Ovary (tissue), 9 donors: Measurements from ENCODE around the gene GNG11. TPM values are rescaled to one million over a fixed set of nuclear protein-coding genes. Genes with fewer than 3 reads are reported as not detected.

Experiments used
- DNase-seq, 5 donors: peaks; one replicate each; pipeline ENCODE4 v3.0.0-alpha.2; 2019 to 2020
- H3K27ac ChIP-seq, 2 donors: fragments of 200-600 bp; one replicate each; pipeline versions ENCODE4 v1.5.1 to v1.8.0; 2019 to 2022
- H3K27me3 ChIP-seq: fragments of 200-600 bp; one replicate; pipeline ENCODE4 v1.8.0; 2022
- H3K36me3 ChIP-seq: fragments of 200-600 bp; sonication (generic); one replicate; pipeline ENCODE4 v1.5.1; 2019
- H3K4me1 ChIP-seq: one replicate; pipeline ENCODE4 v1.8.1; 2013; ENCODE audit warnings: mild to moderate bottlenecking, moderate library complexity; ENCODE audit not compliant: insufficient read depth
- H3K4me3 ChIP-seq: fragments of 200-600 bp; sonication (generic); one replicate; pipeline ENCODE4 v1.5.1; 2017
- H3K9me3 ChIP-seq, 2 donors: fragments of 200-600 bp in 1 of 2; sonication (generic) in 1 of 2; one replicate each; pipeline versions ENCODE4 v1.5.1 to v1.8.1; 2013 to 2019; ENCODE audit warnings: mild to moderate bottlenecking in 1 of 2, moderate library complexity in 1 of 2
- EP300 ChIP-seq: sonication (generic); formaldehyde crosslinking; IDR thresholded peaks from one replicate; pipeline ENCODE4 v1.6.1; 2017; ENCODE audit warnings: antibody characterized with exemption
- POLR2A ChIP-seq: fragments of 450-650 bp; IDR thresholded peaks from one replicate; pipeline ENCODE4 v1.6.1; 2017; ENCODE audit warnings: antibody characterized with exemption, mild to moderate bottlenecking, moderate library complexity
- WGBS, 3 donors: extraction: QIAGEN DNeasy Blood & Tissue Kit in 1 of 3; methylation state at CpG; one replicate each; pipeline versions ENCODE4 v1.1.5 to v1.1.7; 2013 to 2017; 5-methylcytosine and 5-hydroxymethylcytosine counted together
- intact Hi-C, 4 donors: fragments of 100-400 bp; cut with DNase I; formaldehyde crosslinking; loops; one replicate each; pipeline versions ENCODE4 v1.11.0 to v1.15.1; 2022 to 2023
- polyA plus RNA-seq, 2 donors: library from polyadenylated mRNA; stranded (reverse); fragments of 200-250 nt in 1 of 2; fragments of 350-450 nt in 1 of 2; fragmentation: Illumina TruSeq in 1 of 2; extraction: RNeasy Lipid Tissue Mini Kit (QIAGEN cat#74804) in 1 of 2; gene quantifications; one replicate each; pipeline ENCODE4 v1.2.3, GENCODE V29; 2013 to 2014
- total RNA-seq, 7 donors: library from RNA; depleted of rRNA in 2 of 7; stranded (reverse); fragments of >200 nt in 2 of 7; fragmentation: NEBNext Ultra II Directional in 3 of 7; extraction: Animal tissue kit (Norgen Biotek cat#: 25700) in 3 of 7; gene quantifications; one replicate each; pipeline versions ENCODE4 v1.1.0 to v1.2.4, GENCODE V29; 2016 to 2023
- TF ChIP-seq, protein P1 (sequence below), 3 donors: fragments of 450-650 bp in 2 of 3; fragments of 200-600 bp in 1 of 3; IDR thresholded peaks; one replicate each; pipeline versions ENCODE4 v1.5.1 to v1.8.0; 2016 to 2022; ENCODE audit warnings: antibody characterized with exemption in 3 of 3, mild to moderate bottlenecking in 1 of 3
- donor health status: DM: no; HTN: no; CAD: no; lungs with moderate emphysema.
- donor health status: DM: no; HTN: no; CAD: no.
- donor health status: Bipolar disorder and iron deficiency.
- donor health status: DM: yes; HTN: yes; CAD: no.
- donor health status: DM: no; HTN: no; CAD: no.
- donor health status: DM: yes; HTN: yes; CAD: no.

Gene GNG11
- total and polyA plus RNA-seq, 9 donors, result 34.8 to 81.0 (median 46.4) TPM

DNA sequence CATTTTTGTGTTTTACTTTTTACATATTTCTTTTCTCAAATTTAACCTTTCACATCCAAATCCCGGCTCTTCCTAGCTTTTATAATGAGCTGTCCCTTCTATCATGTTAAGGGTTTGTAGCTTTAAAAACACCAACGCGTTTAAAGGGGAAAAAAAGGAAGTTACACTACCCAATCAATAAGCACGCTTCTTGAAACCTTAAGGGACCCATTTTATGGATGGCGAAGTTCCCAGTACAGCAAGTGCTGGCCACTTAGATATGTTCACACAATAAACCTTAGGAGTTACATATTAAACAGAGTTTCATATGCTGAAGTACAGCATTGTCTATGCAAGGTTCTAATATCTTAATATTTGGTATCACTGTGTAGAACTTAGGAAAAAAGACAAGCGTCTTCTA is 1.8 kb downstream of the GNG11 start:
- Histone ChIP-seq H3K9me3 (no peaks in the 10 kb centered on the region), H3K36me3 (no peaks in the 10 kb centered on the region), H3K27ac (peak overlapping the region; percentile 13 to 91), H3K4me3 (peak overlapping the region; percentile 80), H3K27me3 (no peaks in the 10 kb centered on the region), H3K4me1 (peaks cover 3% of the 10 kb centered on the region)
- TF ChIP-seq POLR2A, result no peak
- TF ChIP-seq, protein P1, sequence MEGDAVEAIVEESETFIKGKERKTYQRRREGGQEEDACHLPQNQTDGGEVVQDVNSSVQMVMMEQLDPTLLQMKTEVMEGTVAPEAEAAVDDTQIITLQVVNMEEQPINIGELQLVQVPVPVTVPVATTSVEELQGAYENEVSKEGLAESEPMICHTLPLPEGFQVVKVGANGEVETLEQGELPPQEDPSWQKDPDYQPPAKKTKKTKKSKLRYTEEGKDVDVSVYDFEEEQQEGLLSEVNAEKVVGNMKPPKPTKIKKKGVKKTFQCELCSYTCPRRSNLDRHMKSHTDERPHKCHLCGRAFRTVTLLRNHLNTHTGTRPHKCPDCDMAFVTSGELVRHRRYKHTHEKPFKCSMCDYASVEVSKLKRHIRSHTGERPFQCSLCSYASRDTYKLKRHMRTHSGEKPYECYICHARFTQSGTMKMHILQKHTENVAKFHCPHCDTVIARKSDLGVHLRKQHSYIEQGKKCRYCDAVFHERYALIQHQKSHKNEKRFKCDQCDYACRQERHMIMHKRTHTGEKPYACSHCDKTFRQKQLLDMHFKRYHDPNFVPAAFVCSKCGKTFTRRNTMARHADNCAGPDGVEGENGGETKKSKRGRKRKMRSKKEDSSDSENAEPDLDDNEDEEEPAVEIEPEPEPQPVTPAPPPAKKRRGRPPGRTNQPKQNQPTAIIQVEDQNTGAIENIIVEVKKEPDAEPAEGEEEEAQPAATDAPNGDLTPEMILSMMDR (IDR thresholded peaks at IDR 0.05), result no peak
- DNase-seq, result no peak
- WGBS, 3 donors, result 3% methylated on average over 6 of the region's 6 CpGs
- intact Hi-C loops, result loop anchor here in 1 of 4 donors (5.0 kb wide), 1 partner anchor 489 kb away; no protein-coding TSS in a partner anchor

DNA sequence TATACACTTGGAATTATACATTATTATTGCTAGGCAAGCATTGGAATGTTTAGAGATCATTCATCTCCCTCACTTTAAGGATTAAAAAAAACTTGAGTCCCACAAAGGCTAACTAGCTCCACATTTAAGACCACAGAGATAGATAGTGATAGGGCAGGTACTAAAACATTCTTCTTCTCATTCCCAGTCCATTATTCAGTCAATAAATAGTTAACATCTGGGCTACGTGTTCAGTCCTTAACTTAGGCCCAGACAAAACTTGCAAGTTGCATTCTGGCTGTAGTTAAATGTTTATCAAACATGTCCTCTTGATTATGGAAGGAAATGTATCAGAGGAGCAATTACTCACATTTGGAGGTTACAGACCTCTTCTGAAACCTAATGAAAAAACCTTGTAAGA is 2.4 kb downstream of the GNG11 start:
- Histone ChIP-seq H3K36me3 (no peaks in the 10 kb centered on the region), H3K9me3 (no peaks in the 10 kb centered on the region), H3K4me3 (peak overlapping the region; percentile 80), H3K27me3 (no peaks in the 10 kb centered on the region), H3K27ac (peak overlapping the region; percentile 13 to 91), H3K4me1 (peaks cover 3% of the 10 kb centered on the region)
- no peak for DNase-seq
- intact Hi-C loops, result loop anchor here in 1 of 4 donors (5.0 kb wide), 1 partner anchor 488 kb away; no protein-coding TSS in a partner anchor
- no peak for TF ChIP-seq EP300
- TF ChIP-seq POLR2A, result no peak
- TF ChIP-seq, protein P1 (IDR thresholded peaks at IDR 0.05), result no peak
- 3 to 9% (median 5%) methylated on average over 1 of the region's 1 CpG for WGBS, 3 donors

DNA sequence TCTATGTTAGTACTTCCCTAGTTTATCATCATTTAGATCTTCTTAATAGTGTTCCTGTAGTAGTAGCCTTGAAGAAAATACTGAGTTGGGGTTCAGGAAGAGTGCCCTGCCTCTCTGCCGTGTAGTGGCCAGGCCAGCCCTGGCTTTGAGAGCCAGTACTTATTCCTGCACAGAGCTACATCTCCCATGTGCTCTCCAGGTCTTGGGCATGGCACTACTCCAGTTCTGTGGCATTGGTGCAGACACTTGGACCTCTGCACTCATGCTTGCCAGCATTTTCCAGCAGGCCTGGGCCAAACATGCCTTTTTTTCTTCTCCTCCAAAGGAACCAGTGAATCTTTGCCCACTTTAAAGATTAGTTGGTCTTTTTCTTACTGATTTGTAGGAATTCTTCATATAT is 5.3 kb downstream of the GNG11 start:
- peaks cover 2% of the 10 kb centered on the region for H3K4me1 ChIP-seq
- TF ChIP-seq POLR2A (no peak), EP300 (no peak)
- TF ChIP-seq, protein P1 (IDR thresholded peaks at IDR 0.05), result no peak
- intact Hi-C loops, result no loop called here
- peak overlapping the region in 1 of 2 donors; percentile 64 for H3K27ac ChIP-seq
- H3K4me3 ChIP-seq, result no peak overlapping the region
- WGBS, 3 donors, result 66 to 71% (median 67%) methylated on average over 1 of the region's 1 CpG
- H3K27me3 ChIP-seq, result no peaks in the 10 kb centered on the region
- DNase-seq, result no peak
- no peaks in the 10 kb centered on the region for H3K9me3 ChIP-seq
- H3K36me3 ChIP-seq, result no peaks in the 10 kb centered on the region

DNA sequence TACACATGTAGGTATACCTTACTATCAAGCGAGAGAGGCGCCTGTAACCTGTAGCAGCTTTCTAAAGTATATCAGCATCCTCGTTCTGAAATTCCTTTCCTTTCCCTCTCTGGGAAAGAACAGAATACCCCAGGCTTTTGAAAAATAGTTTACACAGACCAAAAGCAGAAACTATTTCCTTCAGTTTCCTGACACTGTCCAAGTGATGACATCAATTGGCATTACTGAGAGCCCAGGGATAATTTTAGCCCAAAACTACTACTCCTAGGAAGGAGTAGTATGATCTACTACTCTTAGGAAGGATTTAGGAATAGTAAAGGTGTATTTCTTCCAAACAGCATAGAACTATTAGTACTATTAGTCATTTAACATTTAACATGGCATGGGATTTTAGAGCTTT is 6.0 kb downstream of the GNG11 start:
- Histone ChIP-seq H3K4me3 (no peak overlapping the region), H3K27me3 (no peaks in the 10 kb centered on the region), H3K27ac (peak overlapping the region in 1 of 2 donors; percentile 64), H3K4me1 (peaks cover 2% of the 10 kb centered on the region), H3K36me3 (no peaks in the 10 kb centered on the region), H3K9me3 (no peaks in the 10 kb centered on the region)
- WGBS, 3 donors, result 62 to 76% (median 63%) methylated on average over 3 of the region's 3 CpGs
- DNase-seq, result no peak
- intact Hi-C loops, result no loop called here
- TF ChIP-seq, protein P1 (IDR thresholded peaks at IDR 0.05), result no peak
- no peak for TF ChIP-seq EP300
- no peak for TF ChIP-seq POLR2A
